HepG2 (cell line): ENCODE results near the gene TMEM74B.

Source experiments
- ATF1 ChIP-seq: IDR thresholded peaks from 2 replicates; pipeline ENCODE4 v1.6.1; 2016; ENCODE audit warnings: mild to moderate bottlenecking, control low read depth
- CEBPB ChIP-seq: IDR thresholded peaks from 2 replicates; pipeline ENCODE4 v1.6.1; 2011; ENCODE audit warnings: low read depth, low read length, improper control_type of control experiment, borderline replicate concordance
- CTCF ChIP-seq: sonication (generic); formaldehyde crosslinking; IDR thresholded peaks from 2 replicates; pipeline ENCODE4 v1.5.0; 2020; ENCODE audit warnings: mild to moderate bottlenecking, missing genetic modification reagents, moderate library complexity
- NR1H2 ChIP-seq: sonication (generic); formaldehyde crosslinking; IDR thresholded peaks from 2 replicates; pipeline ENCODE4 v1.8.1; 2022; ENCODE audit warnings: low read depth, missing genetic modification reagents, borderline replicate concordance
- ZNF792 ChIP-seq: IDR thresholded peaks from 2 replicates; pipeline ENCODE4 v1.6.1; 2016
- ZZZ3 ChIP-seq: sonication (generic); formaldehyde crosslinking; IDR thresholded peaks from 2 replicates; pipeline ENCODE4 v1.4.0; 2020; ENCODE audit warnings: missing genetic modification reagents, mild to moderate bottlenecking, borderline replicate concordance

- TF ChIP-seq NR1H2 (CRISPR knock-in tag): no peak
- no peak for TF ChIP-seq ATF1 (CRISPR knock-in tag)
- TF ChIP-seq ZNF792 (CRISPR knock-in tag): no peak
- no peak for TF ChIP-seq CTCF (CRISPR knock-in tag)
- no peak for TF ChIP-seq ZZZ3 (CRISPR knock-in tag)
- no peak for TF ChIP-seq CEBPB
Measured at GRCh38 chr20:1154691-1155090, 30.1 kb downstream of the TMEM74B start.
